Activated gamma-delta T cell treated with Interleukin-2 at 50 U/mL for 16 hours (primary cell): ENCODE measurements around the gene SPTLC3.

Experiments
- DNase-seq: peaks from one replicate; pipeline ENCODE4 v3.0.0-alpha.2; 2020

Gene SPTLC3

GRCh38 chr20:13101706-13102105 lies 92.9 kb downstream of the SPTLC3 start:
- DNase-seq: no peak

GRCh38 chr20:13102237-13102636 lies 93.5 kb downstream of the SPTLC3 start:
- DNase-seq: no peak

GRCh38 chr20:13102694-13103093 lies 93.9 kb downstream of the SPTLC3 start:
- DNase-seq: no peak

- DNase-seq: no peak
These were observed 96.3 kb downstream of the SPTLC3 start for GRCh38 chr20:13105039-13105438.

- DNase-seq: no peak
These were observed 97.2 kb downstream of the SPTLC3 start for GRCh38 chr20:13105864-13106457.

- no peak for DNase-seq
These were observed 100.9 kb downstream of the SPTLC3 start for GRCh38 chr20:13109658-13110057.

- no peak for DNase-seq
These were observed 102.0 kb downstream of the SPTLC3 start for GRCh38 chr20:13110796-13111195.

- DNase-seq: no peak
These were observed 102.6 kb downstream of the SPTLC3 start for GRCh38 chr20:13111249-13111911.

GRCh38 chr20:13113731-13114130 lies 105.0 kb downstream of the SPTLC3 start:
- DNase-seq: no peak

- no peak for DNase-seq
These were observed 108.4 kb downstream of the SPTLC3 start for GRCh38 chr20:13117200-13117599.

- DNase-seq: no peak
These were observed 109.9 kb downstream of the SPTLC3 start for GRCh38 chr20:13118676-13119075.

GRCh38 chr20:13119583-13119982 lies 110.8 kb downstream of the SPTLC3 start:
- peak; percentile 9 for DNase-seq

GRCh38 chr20:13120471-13120870 lies 111.7 kb downstream of the SPTLC3 start:
- DNase-seq: no peak

- DNase-seq: no peak
These were observed 113.2 kb downstream of the SPTLC3 start for GRCh38 chr20:13121840-13122515.

GRCh38 chr20:13125486-13125885 lies 116.7 kb downstream of the SPTLC3 start:
- DNase-seq: no peak

- no peak for DNase-seq
These were observed 119.4 kb downstream of the SPTLC3 start for GRCh38 chr20:13128173-13128572.

- DNase-seq: no peak
These were observed 121.4 kb downstream of the SPTLC3 start for GRCh38 chr20:13130061-13130706.

- no peak for DNase-seq
These were observed 121.9 kb downstream of the SPTLC3 start for GRCh38 chr20:13130707-13131103.

- no peak for DNase-seq
These were observed 122.9 kb downstream of the SPTLC3 start for GRCh38 chr20:13131688-13132087.

GRCh38 chr20:13139459-13140150 lies 130.8 kb downstream of the SPTLC3 start:
- no peak for DNase-seq

GRCh38 chr20:13140201-13140600 lies 131.4 kb downstream of the SPTLC3 start:
- no peak for DNase-seq

GRCh38 chr20:13140775-13141174 lies 132.0 kb downstream of the SPTLC3 start:
- DNase-seq: no peak

- no peak for DNase-seq
These were observed 132.8 kb downstream of the SPTLC3 start for GRCh38 chr20:13141546-13141945.
